COR-L47 (cell line): ENCODE measurements around the gene STMN3.
"Not testable (repeated sequence)": the region's sequence is repeated elsewhere in the genome, so short reads cannot be mapped to it uniquely, and the experiment has no call there.

Experiments used
- DNase-seq: peaks from one replicate; lab custom pipeline; 2025; lab: John Stamatoyannopoulos, UW

The STMN3 gene

GRCh38 chr20:63678667-63679465 is 25.6 kb upstream of the STMN3 start:
- no peak for DNase-seq

GRCh38 chr20:63678071-63678470 is 24.8 kb upstream of the STMN3 start:
- DNase-seq, result no peak

- DNase-seq, result no peak
Observed at GRCh38 chr20:63675681-63676368, 22.6 kb upstream of the STMN3 start.

GRCh38 chr20:63673951-63674350 is 20.7 kb upstream of the STMN3 start:
- no peak for DNase-seq

- DNase-seq, result no peak
Observed at GRCh38 chr20:63672666-63673065, 19.4 kb upstream of the STMN3 start.

- DNase-seq, result not testable (repeated sequence)
Observed at GRCh38 chr20:63671695-63672094, 18.5 kb upstream of the STMN3 start.

- DNase-seq, result no peak
Observed at GRCh38 chr20:63668351-63668750, 15.1 kb upstream of the STMN3 start.

GRCh38 chr20:63667858-63668257 is 14.6 kb upstream of the STMN3 start:
- DNase-seq, result no peak

- no peak for DNase-seq
Observed at GRCh38 chr20:63665708-63666107, 12.5 kb upstream of the STMN3 start.

GRCh38 chr20:63664861-63665594 is 11.8 kb upstream of the STMN3 start:
- DNase-seq, result no peak

GRCh38 chr20:63664143-63664851 is 11.1 kb upstream of the STMN3 start:
- no peak for DNase-seq

- DNase-seq, result no peak
Observed at GRCh38 chr20:63663332-63664066, 10.3 kb upstream of the STMN3 start.

- no peak for DNase-seq
Observed at GRCh38 chr20:63662813-63663189, 9.6 kb upstream of the STMN3 start.

GRCh38 chr20:63661959-63662812 is 9.0 kb upstream of the STMN3 start:
- DNase-seq, result no peak

- DNase-seq, result no peak
Observed at GRCh38 chr20:63661108-63661507, 7.9 kb upstream of the STMN3 start.

- DNase-seq, result no peak
Observed at GRCh38 chr20:63660622-63661021, 7.4 kb upstream of the STMN3 start.

- not testable (repeated sequence) for DNase-seq
Observed at GRCh38 chr20:63660174-63660573, 7.0 kb upstream of the STMN3 start.

GRCh38 chr20:63659370-63659769 is 6.1 kb upstream of the STMN3 start:
- DNase-seq, result no peak

- no peak for DNase-seq
Observed at GRCh38 chr20:63658749-63659187, 5.5 kb upstream of the STMN3 start.

GRCh38 chr20:63657937-63658748 is 4.9 kb upstream of the STMN3 start, which contains the start of gene RTEL1:
Gene RTEL1 (plus strand): TSS chr20:63658312. CDS start chr20:63659403, 1,091 bp downstream.
- peak; percentile 86 for DNase-seq
